ENCODE measurements around the gene EBF4. TPM values are rescaled to one million over a fixed set of nuclear protein-coding genes. Genes with fewer than 3 reads are reported as not detected.

Gene EBF4
- total and polyA plus RNA-seq, 2 of the 8 experiments (the other 6 are each of a cell fraction or from before 2014, with no cell fraction given) = 1.2 to 2.9 TPM

- TF ChIP-seq SRF (IDR thresholded peaks at IDR 0.05; ENCODE audit: low read depth, low read length) = no peak
- no peak for TF ChIP-seq POLR2A (IDR thresholded peaks at IDR 0.05; ENCODE audit: control extremely low read depth in 1 of 2, low read depth in 2 of 2, low read length in 2 of 2)
- TF ChIP-seq EP300 (IDR thresholded peaks at IDR 0.05; ENCODE audit: borderline replicate concordance in 1 of 2, low read depth in 2 of 2, low read length in 2 of 2) = no peak
- no peak for TF ChIP-seq BCL11A (IDR thresholded peaks at IDR 0.05; ENCODE audit: low read depth in 2 of 2, low read length in 2 of 2)
Measured at GRCh38 chr20:2691127-2691526, 1.5 kb upstream of the EBF4 start (continued).

Measured in H1 (cell line).